Fibroblast of pulmonary artery (primary cell): Measurements from ENCODE around the gene ZBTB16.

Experiments used
- DNase-seq: peaks from one replicate; pipeline ENCODE4 v3.0.0-alpha.2; 2010; ENCODE audit warnings: low read depth
- H3K4me3 ChIP-seq: replicated peaks from 2 replicates; pipeline ENCODE4 v1.5.1; 2011; ENCODE audit warnings: low read depth, mild to moderate bottlenecking, control low read depth, low read length, moderate library complexity
- TF ChIP-seq, protein P1 (sequence below): IDR thresholded peaks from 2 replicates; pipeline ENCODE4 v1.5.1; 2011; ENCODE audit warnings: mild to moderate bottlenecking, control low read depth, low read length, inconsistent platforms; ENCODE audit errors: missing control alignments

The ZBTB16 gene

GRCh38 chr11:114153224-114153623 lies 93.7 kb downstream of the ZBTB16 start:
- TF ChIP-seq, protein P1, sequence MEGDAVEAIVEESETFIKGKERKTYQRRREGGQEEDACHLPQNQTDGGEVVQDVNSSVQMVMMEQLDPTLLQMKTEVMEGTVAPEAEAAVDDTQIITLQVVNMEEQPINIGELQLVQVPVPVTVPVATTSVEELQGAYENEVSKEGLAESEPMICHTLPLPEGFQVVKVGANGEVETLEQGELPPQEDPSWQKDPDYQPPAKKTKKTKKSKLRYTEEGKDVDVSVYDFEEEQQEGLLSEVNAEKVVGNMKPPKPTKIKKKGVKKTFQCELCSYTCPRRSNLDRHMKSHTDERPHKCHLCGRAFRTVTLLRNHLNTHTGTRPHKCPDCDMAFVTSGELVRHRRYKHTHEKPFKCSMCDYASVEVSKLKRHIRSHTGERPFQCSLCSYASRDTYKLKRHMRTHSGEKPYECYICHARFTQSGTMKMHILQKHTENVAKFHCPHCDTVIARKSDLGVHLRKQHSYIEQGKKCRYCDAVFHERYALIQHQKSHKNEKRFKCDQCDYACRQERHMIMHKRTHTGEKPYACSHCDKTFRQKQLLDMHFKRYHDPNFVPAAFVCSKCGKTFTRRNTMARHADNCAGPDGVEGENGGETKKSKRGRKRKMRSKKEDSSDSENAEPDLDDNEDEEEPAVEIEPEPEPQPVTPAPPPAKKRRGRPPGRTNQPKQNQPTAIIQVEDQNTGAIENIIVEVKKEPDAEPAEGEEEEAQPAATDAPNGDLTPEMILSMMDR: no peak
- DNase-seq: no peak
- H3K4me3 ChIP-seq: no peak overlapping the region

- H3K4me3 ChIP-seq: no peak overlapping the region
- TF ChIP-seq, protein P1: no peak
- peak; percentile 99 for DNase-seq
Measured at GRCh38 chr11:114154271-114155047, 94.9 kb downstream of the ZBTB16 start.

GRCh38 chr11:114155116-114155515 lies 95.6 kb downstream of the ZBTB16 start:
- H3K4me3 ChIP-seq: no peak overlapping the region
- DNase-seq: no peak
- TF ChIP-seq, protein P1: no peak

DNA sequence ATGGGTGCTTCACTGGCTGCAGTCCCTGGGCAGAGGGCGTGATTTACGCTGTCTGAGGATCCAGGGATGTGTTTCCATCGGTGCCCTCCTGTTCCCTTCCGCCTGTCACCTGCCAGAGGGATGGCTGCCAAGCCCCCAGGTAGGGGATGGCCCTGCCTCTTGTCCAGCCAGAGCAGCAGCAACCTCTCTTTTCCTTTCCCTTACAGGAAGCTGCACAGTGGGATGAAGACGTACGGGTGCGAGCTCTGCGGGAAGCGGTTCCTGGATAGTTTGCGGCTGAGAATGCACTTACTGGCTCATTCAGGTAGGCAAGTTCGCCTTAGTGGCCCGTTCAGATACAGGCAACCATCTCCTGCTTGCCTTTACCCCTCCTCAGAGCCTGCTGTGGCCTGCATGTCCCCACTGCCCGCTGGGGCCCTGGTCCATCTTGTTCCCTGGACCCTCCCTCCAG lies 96.6 kb downstream of the ZBTB16 start:
- TF ChIP-seq, protein P1: no peak
- H3K4me3 ChIP-seq: no peak overlapping the region
- no peak for DNase-seq

DNA sequence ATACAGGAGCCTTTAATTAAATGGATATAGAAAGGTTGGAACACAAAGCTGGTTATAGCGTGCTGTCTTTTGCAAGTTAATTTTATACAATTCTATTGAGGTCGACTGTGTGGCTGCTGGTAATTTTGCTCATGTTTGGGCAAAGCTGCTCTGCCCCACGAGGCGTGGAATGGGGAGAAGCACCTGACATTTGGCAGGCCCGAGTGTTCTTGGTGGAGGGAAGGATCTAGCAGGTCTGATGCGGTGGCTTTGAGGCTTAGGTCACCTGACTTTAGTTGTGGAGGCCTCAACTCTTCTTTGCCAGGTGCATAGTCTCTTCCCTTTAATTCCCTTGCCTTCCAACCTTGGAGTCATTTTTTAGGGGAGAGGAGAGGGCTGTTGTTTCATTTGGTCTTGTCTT lies 97.3 kb downstream of the ZBTB16 start:
- no peak for DNase-seq
- TF ChIP-seq, protein P1: no peak
- H3K4me3 ChIP-seq: no peak overlapping the region

DNA sequence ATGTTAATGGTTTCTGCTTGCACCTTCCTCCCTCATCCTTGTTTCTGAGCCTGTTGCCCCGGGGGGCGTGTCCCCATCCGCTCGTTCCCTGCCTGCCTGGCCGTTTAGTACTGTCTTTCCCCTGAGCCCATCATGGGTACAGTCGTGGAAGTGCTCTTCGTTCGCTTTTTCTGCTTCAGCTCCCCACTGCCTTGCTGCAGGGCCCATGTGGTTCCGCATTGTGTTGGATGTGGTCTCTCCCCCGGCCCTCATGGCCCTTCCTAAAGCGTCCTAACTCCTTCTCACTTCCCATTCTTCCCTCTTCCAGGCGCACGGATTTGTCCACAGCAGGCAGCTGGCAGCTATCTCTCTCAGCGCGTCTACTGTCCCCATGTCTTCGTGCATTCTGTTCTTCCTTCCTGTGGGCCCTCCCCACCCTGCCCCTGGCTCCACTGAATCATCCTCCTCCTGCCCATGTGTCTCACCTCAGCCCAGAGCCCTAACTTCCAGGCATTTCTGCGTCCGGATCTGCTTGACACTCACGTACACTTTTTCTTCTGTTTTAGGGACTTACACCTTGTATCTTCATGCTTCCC lies 98.1 kb downstream of the ZBTB16 start:
- DNase-seq: no peak
- TF ChIP-seq, protein P1: no peak
- no peak overlapping the region for H3K4me3 ChIP-seq
